ENCODE measurements around the gene PTGS2.

- TF ChIP-seq CTCF (IDR thresholded peaks at IDR 0.05) (no peak), POLR2A (IDR thresholded peaks at IDR 0.05) (no peak)
Observed at GRCh38 chr1:186626356-186626932, 53.8 kb downstream of the PTGS2 start.

Data from heart left ventricle (tissue), 13 donors.